GM06990 (cell line): ENCODE results near the gene OPCML.

Experiments used
- DNase-seq: peaks from one replicate; pipeline ENCODE4 v3.0.0-alpha.2; 2011; ENCODE audit not compliant: insufficient read length; ENCODE audit errors: extremely low read depth
- H3K27me3 ChIP-seq: replicated peaks from 2 replicates; pipeline ENCODE4 v1.6.0; 2011; ENCODE audit warnings: low read length; ENCODE audit not compliant: control insufficient read depth, insufficient read depth
- H3K36me3 ChIP-seq: 2 replicates; pipeline ENCODE4 v1.5.1; 2011; ENCODE audit warnings: low read length; ENCODE audit not compliant: control insufficient read depth, insufficient read depth
- H3K4me3 ChIP-seq: replicated peaks from 2 replicates; pipeline ENCODE4 v1.5.1; 2011; ENCODE audit warnings: low read depth, mild to moderate bottlenecking, control low read depth, low read length
- CTCF ChIP-seq: IDR thresholded peaks from 2 replicates; pipeline ENCODE4 v1.5.1; 2011; ENCODE audit warnings: low read length, control low read depth, mild to moderate bottlenecking, inconsistent platforms; ENCODE audit not compliant: insufficient read depth, poor library complexity, severe bottlenecking

The OPCML gene

GRCh38 chr11:132840191-132840590 is 692.1 kb downstream of the OPCML start:
- H3K36me3 ChIP-seq, result no peaks in the 10 kb centered on the region
- no peak for TF ChIP-seq CTCF
- H3K27me3 ChIP-seq, result no peaks in the 10 kb centered on the region
- no peak for DNase-seq
- no peak overlapping the region for H3K4me3 ChIP-seq

GRCh38 chr11:132839236-132839945 is 692.9 kb downstream of the OPCML start:
- DNase-seq, result no peak
- Histone ChIP-seq H3K36me3 (no peaks in the 10 kb centered on the region), H3K27me3 (no peaks in the 10 kb centered on the region), H3K4me3 (no peak overlapping the region)
- no peak for TF ChIP-seq CTCF

- no peak for TF ChIP-seq CTCF
- no peak for DNase-seq
- Histone ChIP-seq H3K36me3 (no peaks in the 10 kb centered on the region), H3K4me3 (no peak overlapping the region), H3K27me3 (no peaks in the 10 kb centered on the region)
These were observed 693.7 kb downstream of the OPCML start for GRCh38 chr11:132838627-132839026.

GRCh38 chr11:132831272-132831671 is 701.0 kb downstream of the OPCML start:
- DNase-seq, result no peak
- H3K27me3 ChIP-seq, result no peaks in the 10 kb centered on the region; the same call in 1 of the 2 replicates
- H3K36me3 ChIP-seq, result no peaks in the 10 kb centered on the region
- H3K4me3 ChIP-seq, result no peak overlapping the region
- TF ChIP-seq CTCF, result no peak

- no peak overlapping the region for H3K4me3 ChIP-seq
- TF ChIP-seq CTCF, result no peak
- no peaks in the 10 kb centered on the region; the same call in 1 of the 2 replicates for H3K27me3 ChIP-seq
- DNase-seq, result no peak
- no peaks in the 10 kb centered on the region for H3K36me3 ChIP-seq
These were observed 707.7 kb downstream of the OPCML start for GRCh38 chr11:132824642-132825041.
